Panc1 (cell line): ENCODE results near the gene RAD52. TPM values are rescaled to one million over a fixed set of nuclear protein-coding genes. Genes with fewer than 3 reads are reported as not detected.

ENCODE experiments used
- ATAC-seq: fragments of 200-7000 bp; cut with Tn5 transposase; 2 replicates; pipeline ENCODE4 v1.9.1; 2020; ENCODE audit warnings: mild to moderate bottlenecking, moderate library complexity
- BruUV-seq: library from RNA; stranded (reverse); fragments of 400-500 nt; replicated peaks from 2 replicates; lab custom pipeline; 2021; lab: Mats Ljungman, UMichigan
- CTCF ChIA-PET: fragments of 300-600 bp; sonication (Branson Sonifier 250); formaldehyde crosslinking; loops from one replicate; lab custom pipeline; 2022; ENCODE audit warnings: antibody characterized with exemption; lab: Charles Lee
- POLR2A ChIA-PET: fragments of 300-600 bp; sonication (Branson Sonifier 250); formaldehyde crosslinking; loops from one replicate; lab custom pipeline; 2022; ENCODE audit warnings: antibody characterized with exemption; lab: Charles Lee
- DNase-seq: peaks from one replicate; pipeline ENCODE4 v3.0.0-alpha.2; 2010; ENCODE audit warnings: low read depth, low spot score
- H3K27ac ChIP-seq: 2 replicates; pipeline ENCODE4 v1.5.1; 2011; ENCODE audit warnings: mild to moderate bottlenecking, low read length, inconsistent platforms
- H3K27me3 ChIP-seq: fragments of 200-500 bp; sonication (Bioruptor generic); 2 replicates; pipeline ENCODE4 v1.6.0; 2014; ENCODE audit warnings: low read length, inconsistent platforms; ENCODE audit not compliant: control insufficient read depth, insufficient read depth
- H3K36me3 ChIP-seq: fragments of 200-500 bp; sonication (Bioruptor generic); 2 replicates; pipeline ENCODE4 v1.5.1; 2014; ENCODE audit warnings: inconsistent platforms, mild to moderate bottlenecking, low read length, moderate library complexity; ENCODE audit not compliant: control insufficient read depth, insufficient read depth
- H3K4me1 ChIP-seq: 2 replicates; pipeline ENCODE4 v1.5.1; 2011; ENCODE audit warnings: inconsistent platforms, mild to moderate bottlenecking, low read length, moderate library complexity; ENCODE audit not compliant: control insufficient read depth, insufficient read depth
- H3K4me3 ChIP-seq, 2 experiments: 2 replicates each; pipeline ENCODE4 v1.5.1; 2011 to 2012; ENCODE audit warnings: low read depth in 2 of 2, low read length in 2 of 2, mild to moderate bottlenecking in 2 of 2, inconsistent platforms in 1 of 2, moderate library complexity in 1 of 2
- H3K9me3 ChIP-seq: fragments of 200-500 bp; sonication (Bioruptor generic); 2 replicates; pipeline ENCODE4 v1.5.1; 2014; ENCODE audit warnings: low read depth, mild to moderate bottlenecking, inconsistent platforms, low read length, moderate library complexity; ENCODE audit not compliant: control insufficient read depth, insufficient read depth
- POLR2AphosphoS5 ChIP-seq: IDR thresholded peaks from 2 replicates; pipeline ENCODE4 v1.6.1; 2012; ENCODE audit warnings: mild to moderate bottlenecking, low read depth, low read length, moderate library complexity
- SIN3A ChIP-seq: IDR thresholded peaks from 2 replicates; pipeline ENCODE4 v1.6.1; 2012; ENCODE audit warnings: low read depth, mild to moderate bottlenecking, low read length, moderate library complexity, borderline replicate concordance; ENCODE audit not compliant: insufficient read depth
- TCF7L2 ChIP-seq: IDR thresholded peaks from 2 replicates; pipeline ENCODE4 v1.6.1; 2011; ENCODE audit warnings: mild to moderate bottlenecking, low read depth, low read length, inconsistent platforms
- in situ Hi-C: cut with HindIII; loops from 2 replicates; pipeline ENCODE4 v1.10.0; 2016; ENCODE audit warnings: low sequenced_read_pairs, low pct_unique_long_range_greater_than_20kb
- intact Hi-C: fragments of 100-400 bp; cut with micrococcal nuclease; formaldehyde crosslinking; loops from one replicate; pipeline ENCODE4 v1.10.0; 2022; ENCODE audit not compliant: unreplicated experiment
- total RNA-seq: library from RNA; stranded (reverse); gene quantifications from one replicate; pipeline ENCODE4 v1.2.1, GENCODE V29; 2021; ENCODE audit not compliant: unreplicated experiment
- TF ChIP-seq, protein P1 (sequence below), 2 experiments: IDR thresholded peaks; 2 replicates each; pipeline ENCODE4 v1.6.1; 2011 to 2012; ENCODE audit warnings: low read depth in 2 of 2, control low read depth in 1 of 2, low read length in 1 of 2, mild to moderate bottlenecking in 1 of 2, moderate library complexity in 1 of 2; ENCODE audit not compliant: insufficient read depth in 1 of 2
- TF ChIP-seq, protein P2 (sequence below): fragments of 450-650 bp; IDR thresholded peaks from 2 replicates; pipeline ENCODE4 v1.5.1; 2017; ENCODE audit warnings: mild to moderate bottlenecking

The RAD52 gene
- total RNA-seq, 1 experiment from 2014 or later: 15.8 TPM

- Histone ChIP-seq H3K36me3 (peaks cover 20% of the 10 kb centered on the region), H3K9me3 (no peaks in the 10 kb centered on the region), H3K27ac (no peak overlapping the region), H3K4me3 (no peak overlapping the region), H3K4me1 (no peaks in the 10 kb centered on the region; the same call in 1 of the 2 replicates), H3K27me3 (no peaks in the 10 kb centered on the region)
- ATAC-seq: peak; percentile 72
- CTCF ChIA-PET: no interaction called here
- BruUV-seq: no TSS peak
- no peak for DNase-seq
- intact Hi-C loops: no loop called here
- TF ChIP-seq, protein P1, sequence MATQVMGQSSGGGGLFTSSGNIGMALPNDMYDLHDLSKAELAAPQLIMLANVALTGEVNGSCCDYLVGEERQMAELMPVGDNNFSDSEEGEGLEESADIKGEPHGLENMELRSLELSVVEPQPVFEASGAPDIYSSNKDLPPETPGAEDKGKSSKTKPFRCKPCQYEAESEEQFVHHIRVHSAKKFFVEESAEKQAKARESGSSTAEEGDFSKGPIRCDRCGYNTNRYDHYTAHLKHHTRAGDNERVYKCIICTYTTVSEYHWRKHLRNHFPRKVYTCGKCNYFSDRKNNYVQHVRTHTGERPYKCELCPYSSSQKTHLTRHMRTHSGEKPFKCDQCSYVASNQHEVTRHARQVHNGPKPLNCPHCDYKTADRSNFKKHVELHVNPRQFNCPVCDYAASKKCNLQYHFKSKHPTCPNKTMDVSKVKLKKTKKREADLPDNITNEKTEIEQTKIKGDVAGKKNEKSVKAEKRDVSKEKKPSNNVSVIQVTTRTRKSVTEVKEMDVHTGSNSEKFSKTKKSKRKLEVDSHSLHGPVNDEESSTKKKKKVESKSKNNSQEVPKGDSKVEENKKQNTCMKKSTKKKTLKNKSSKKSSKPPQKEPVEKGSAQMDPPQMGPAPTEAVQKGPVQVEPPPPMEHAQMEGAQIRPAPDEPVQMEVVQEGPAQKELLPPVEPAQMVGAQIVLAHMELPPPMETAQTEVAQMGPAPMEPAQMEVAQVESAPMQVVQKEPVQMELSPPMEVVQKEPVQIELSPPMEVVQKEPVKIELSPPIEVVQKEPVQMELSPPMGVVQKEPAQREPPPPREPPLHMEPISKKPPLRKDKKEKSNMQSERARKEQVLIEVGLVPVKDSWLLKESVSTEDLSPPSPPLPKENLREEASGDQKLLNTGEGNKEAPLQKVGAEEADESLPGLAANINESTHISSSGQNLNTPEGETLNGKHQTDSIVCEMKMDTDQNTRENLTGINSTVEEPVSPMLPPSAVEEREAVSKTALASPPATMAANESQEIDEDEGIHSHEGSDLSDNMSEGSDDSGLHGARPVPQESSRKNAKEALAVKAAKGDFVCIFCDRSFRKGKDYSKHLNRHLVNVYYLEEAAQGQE (IDR thresholded peaks at IDR 0.05; ENCODE audit: insufficient read depth in 1 of 2, low read depth in 2 of 2, low read length in 1 of 2): no peak
- TF ChIP-seq, protein P2, sequence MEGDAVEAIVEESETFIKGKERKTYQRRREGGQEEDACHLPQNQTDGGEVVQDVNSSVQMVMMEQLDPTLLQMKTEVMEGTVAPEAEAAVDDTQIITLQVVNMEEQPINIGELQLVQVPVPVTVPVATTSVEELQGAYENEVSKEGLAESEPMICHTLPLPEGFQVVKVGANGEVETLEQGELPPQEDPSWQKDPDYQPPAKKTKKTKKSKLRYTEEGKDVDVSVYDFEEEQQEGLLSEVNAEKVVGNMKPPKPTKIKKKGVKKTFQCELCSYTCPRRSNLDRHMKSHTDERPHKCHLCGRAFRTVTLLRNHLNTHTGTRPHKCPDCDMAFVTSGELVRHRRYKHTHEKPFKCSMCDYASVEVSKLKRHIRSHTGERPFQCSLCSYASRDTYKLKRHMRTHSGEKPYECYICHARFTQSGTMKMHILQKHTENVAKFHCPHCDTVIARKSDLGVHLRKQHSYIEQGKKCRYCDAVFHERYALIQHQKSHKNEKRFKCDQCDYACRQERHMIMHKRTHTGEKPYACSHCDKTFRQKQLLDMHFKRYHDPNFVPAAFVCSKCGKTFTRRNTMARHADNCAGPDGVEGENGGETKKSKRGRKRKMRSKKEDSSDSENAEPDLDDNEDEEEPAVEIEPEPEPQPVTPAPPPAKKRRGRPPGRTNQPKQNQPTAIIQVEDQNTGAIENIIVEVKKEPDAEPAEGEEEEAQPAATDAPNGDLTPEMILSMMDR: no peak
- no peak for TF ChIP-seq SIN3A
- TF ChIP-seq TCF7L2: no peak
- TF ChIP-seq POLR2AphosphoS5: no peak; the same call in 1 of the 2 replicates
- POLR2A ChIA-PET: no interaction called here
- in situ Hi-C loops: no loop called here
These were observed 35.4 kb downstream of the RAD52 start for GRCh38 chr12:913919-914698.

- TF ChIP-seq, protein P1 (IDR thresholded peaks at IDR 0.05; ENCODE audit: insufficient read depth in 1 of 2, low read depth in 2 of 2, low read length in 1 of 2): no peak
- Histone ChIP-seq H3K4me1 (no peaks in the 10 kb centered on the region; the same call in 1 of the 2 replicates), H3K27ac (no peak overlapping the region), H3K4me3 (no peak overlapping the region), H3K9me3 (no peaks in the 10 kb centered on the region), H3K27me3 (no peaks in the 10 kb centered on the region), H3K36me3 (peaks cover 20% of the 10 kb centered on the region)
- ATAC-seq (no peak), DNase-seq (no peak)
- CTCF ChIA-PET: no interaction called here
- intact Hi-C loops (no loop called here), in situ Hi-C loops (no loop called here)
- POLR2A ChIA-PET: no interaction called here
- BruUV-seq: TSS peak; percentile 58
These were observed 36.8 kb downstream of the RAD52 start for GRCh38 chr12:912466-913235.
